ENCODE measurements around the gene LLPH.

Gene LLPH

GRCh38 chr12:66087365-66087943 is 43.1 kb downstream of the LLPH start:
- DNase-seq = no peak

DNA sequence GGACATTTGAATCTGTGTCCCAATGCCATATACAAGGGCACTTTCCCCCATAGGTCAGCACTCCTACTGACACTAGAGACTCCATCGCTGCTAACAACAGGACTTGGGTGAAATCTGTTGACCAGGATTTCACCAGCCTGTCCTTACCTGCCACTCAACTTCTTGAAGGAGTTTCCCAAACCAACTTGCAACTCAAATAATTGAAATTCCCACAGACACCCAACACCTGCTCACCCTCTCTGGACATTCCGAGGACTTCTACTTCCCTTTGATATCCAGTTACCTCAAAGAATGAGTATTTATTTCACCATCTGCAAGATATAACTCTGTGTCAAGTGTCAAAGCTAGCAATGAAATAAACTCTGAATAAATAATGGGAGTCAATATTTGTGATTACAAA is 44.6 kb downstream of the LLPH start:
- DNase-seq = no peak

DNA sequence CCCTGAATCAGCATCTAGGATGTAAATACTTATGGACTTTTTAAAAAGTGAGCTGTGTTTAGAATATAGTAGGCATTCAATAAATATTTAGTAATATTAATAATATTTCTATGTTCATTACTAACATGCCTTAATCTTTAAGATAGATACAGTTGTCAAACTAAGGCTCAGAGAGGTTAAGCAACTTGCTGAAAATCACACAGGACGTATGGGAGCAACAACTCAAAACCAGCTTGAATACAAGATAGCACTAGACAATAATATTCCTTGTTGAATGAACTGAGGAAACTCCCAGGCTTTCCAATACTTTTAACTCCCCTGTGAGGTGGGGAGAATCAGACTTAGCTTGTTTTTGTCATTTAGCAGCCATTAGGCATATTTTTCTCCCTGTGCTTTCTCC is 45.3 kb downstream of the LLPH start:
- DNase-seq = no peak

DNA sequence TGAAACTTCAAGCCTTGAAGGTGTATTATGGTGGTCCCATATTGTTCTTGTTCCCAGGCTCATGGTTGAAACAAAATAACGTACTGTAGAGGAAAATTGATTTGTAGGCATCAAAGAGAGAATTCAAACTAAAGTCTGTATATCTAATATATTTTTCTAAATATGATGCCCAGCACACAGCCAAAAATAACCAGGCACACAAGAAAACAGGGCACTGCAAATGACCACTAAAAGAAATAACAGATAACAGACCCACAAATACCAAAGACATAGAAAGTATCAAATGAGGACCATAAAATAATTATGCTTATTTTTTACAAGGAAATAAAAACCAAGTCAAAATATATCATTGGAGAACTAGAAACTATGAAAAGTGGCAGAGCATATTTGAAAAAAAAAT is 46.8 kb downstream of the LLPH start:
- DNase-seq = no peak

- no peak for DNase-seq
Observed at GRCh38 chr12:66082744-66083143, 47.8 kb downstream of the LLPH start.

DNA sequence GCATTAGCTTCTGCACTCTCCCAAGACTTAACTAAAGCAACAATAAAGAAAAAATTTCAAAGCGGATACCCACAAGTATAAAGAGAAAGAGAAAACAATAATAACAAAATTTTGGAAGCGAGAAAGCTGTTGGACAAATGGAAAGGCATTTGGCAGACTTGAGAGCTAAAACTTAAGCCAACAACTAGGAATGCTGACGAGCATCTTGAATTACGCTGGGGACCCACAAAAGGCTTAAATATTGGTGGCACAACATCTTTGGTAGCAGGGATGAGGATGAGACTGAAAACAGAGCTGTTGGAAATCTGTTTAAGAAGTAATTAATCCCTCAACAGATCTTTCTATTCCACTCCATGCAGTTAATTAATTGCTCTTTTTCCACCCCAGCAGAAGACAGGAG is 49.8 kb downstream of the LLPH start:
- DNase-seq = no peak

GRCh38 chr12:66077542-66077941 is 53.0 kb downstream of the LLPH start:
- no peak for DNase-seq

GRCh38 chr12:66074561-66074960 is 56.0 kb downstream of the LLPH start:
- DNase-seq = no peak

DNA sequence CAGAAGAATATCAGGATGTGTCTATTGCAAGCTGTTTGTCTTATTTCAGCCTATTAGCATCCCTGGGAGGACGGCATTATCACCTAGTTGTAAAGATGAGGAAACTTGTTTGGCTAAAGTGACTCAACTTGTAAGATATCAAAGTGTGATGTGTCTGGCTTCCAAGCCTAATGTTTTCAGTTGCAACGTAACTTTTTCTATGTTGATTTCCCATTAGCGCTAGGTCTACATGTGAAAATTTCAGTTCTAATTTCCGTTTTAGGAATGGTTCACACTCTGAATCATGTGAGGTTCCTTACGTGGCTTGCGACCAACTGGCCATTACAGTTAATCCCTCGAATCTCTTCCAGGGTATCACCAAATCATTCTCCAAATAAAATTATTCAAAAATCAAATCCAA is 58.0 kb downstream of the LLPH start:
- no peak for DNase-seq

DNA sequence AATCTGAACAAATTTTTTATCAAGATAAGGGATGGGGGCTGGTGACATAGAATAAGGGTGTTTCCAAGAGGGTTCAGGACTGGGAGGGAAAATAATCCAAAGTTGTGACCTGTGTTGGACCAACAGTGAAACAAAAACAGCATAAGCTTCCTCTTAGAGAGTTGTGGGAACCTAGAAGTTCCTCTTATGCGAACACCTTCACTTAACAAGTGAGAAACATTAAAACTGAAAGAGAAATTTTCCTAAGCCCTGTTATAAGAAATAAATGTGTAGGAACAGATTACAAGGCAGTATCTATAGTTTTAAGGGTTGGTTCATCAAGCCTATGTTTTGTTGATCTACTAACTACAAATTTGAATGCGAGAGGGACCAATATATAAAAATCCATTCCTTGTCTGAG is 58.4 kb downstream of the LLPH start:
- no peak for DNase-seq

GRCh38 chr12:66071549-66071948 is 59.0 kb downstream of the LLPH start:
- DNase-seq = no peak

DNA sequence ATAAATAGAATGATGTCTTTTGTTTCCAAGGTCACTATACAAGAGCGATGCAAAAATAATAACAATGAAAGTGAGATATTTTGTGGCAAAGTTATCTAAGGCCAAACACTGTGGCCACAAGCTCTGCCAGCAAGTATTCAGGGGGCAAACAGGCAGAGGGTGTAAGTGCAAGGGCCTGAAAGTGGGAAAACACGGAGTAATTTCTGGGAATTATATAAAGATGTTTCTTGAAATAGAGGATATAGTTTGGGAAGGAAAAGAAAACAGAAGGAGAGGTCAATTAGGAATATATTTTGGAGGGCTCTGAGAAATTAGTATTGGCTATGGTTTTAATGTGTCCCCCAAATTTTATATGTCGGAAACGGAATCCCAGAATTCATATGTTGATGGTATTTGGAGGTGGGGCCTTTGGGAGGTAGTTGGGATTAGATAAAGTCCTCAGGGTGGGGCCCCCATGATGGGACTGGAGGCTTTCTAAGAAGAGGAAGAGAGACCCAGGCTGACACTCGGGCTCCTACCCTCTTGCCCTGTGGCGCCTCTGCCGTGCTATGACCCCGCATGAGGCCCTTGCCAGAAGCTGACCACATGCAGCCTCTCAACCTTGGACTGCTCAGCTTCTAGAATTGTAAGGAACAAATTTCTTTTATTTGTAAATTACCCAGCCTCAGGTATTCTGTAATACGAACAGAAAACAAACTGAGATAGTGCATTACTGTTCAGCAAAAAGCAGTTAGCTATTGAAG is 60.0 kb downstream of the LLPH start:
- DNase-seq = no peak

DNA sequence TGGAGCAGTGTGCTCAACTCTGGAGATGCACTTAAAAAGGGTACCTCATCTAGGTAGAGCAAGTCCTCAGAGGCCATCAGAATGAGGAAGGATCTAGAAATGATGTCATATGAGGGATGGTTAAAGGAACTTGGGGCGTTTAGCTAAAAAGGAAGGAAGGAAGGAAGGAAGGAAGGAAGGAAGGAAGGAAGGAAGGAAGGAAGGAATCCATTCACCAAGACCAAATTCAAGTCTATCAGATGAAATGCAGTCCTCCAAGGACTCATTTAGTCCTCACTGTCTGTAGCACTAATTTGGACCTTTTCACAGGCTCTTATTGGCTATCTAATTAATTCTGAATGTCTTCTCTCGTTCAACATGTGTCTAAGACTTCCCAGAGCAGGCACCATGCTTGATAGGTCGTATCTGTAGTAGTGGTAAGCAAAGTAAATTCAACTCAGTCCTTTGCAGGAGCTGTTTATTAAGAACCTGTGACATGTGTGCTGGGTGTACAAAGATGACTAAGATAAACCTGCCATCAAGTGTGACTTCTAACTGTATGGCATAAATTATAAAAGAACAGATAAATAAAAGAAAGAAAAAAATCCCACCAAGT is 63.5 kb downstream of the LLPH start:
- no peak for DNase-seq
